ENCODE data around the gene LEP. TPM values are rescaled to one million over a fixed set of nuclear protein-coding genes. Genes with fewer than 3 reads are reported as not detected.

LEP gene
- total RNA-seq, 1 experiment from 2014 or later, result not detected

DNA sequence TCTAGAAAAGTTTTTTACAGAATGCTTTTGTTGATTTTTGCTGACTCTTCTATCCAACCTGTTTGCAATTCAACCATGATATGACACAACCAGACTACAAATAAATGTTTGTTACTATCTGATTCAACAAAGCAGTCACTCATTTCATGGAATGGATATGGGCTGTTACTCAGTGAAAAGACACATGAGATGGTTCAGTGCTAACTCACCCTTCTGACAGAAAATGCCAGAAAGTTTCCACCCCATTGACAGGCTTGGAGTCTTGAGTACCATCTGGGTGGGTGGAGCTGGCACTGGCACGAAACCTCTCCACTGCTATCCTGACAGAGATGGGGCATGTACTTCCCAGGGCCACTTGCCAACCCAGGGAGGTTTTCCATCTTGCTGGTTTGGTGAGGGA, 63.1 kb downstream of the LEP start:
- H3K4me3 ChIP-seq (ENCODE audit: low read depth in 2 of 2, low read length in 2 of 2), result no peak overlapping the region
- ATAC-seq (no peak), DNase-seq (ENCODE audit: low read depth, low spot score) (no peak)
- BruUV-seq (replicated peaks), result no TSS peak
- POLR2A ChIA-PET, result no interaction called here
- no peaks in the 10 kb centered on the region for H3K9me3 ChIP-seq (ENCODE audit: control insufficient read depth, insufficient read depth, low read depth, low read length)
- TF ChIP-seq, protein P1, sequence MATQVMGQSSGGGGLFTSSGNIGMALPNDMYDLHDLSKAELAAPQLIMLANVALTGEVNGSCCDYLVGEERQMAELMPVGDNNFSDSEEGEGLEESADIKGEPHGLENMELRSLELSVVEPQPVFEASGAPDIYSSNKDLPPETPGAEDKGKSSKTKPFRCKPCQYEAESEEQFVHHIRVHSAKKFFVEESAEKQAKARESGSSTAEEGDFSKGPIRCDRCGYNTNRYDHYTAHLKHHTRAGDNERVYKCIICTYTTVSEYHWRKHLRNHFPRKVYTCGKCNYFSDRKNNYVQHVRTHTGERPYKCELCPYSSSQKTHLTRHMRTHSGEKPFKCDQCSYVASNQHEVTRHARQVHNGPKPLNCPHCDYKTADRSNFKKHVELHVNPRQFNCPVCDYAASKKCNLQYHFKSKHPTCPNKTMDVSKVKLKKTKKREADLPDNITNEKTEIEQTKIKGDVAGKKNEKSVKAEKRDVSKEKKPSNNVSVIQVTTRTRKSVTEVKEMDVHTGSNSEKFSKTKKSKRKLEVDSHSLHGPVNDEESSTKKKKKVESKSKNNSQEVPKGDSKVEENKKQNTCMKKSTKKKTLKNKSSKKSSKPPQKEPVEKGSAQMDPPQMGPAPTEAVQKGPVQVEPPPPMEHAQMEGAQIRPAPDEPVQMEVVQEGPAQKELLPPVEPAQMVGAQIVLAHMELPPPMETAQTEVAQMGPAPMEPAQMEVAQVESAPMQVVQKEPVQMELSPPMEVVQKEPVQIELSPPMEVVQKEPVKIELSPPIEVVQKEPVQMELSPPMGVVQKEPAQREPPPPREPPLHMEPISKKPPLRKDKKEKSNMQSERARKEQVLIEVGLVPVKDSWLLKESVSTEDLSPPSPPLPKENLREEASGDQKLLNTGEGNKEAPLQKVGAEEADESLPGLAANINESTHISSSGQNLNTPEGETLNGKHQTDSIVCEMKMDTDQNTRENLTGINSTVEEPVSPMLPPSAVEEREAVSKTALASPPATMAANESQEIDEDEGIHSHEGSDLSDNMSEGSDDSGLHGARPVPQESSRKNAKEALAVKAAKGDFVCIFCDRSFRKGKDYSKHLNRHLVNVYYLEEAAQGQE (IDR thresholded peaks at IDR 0.05; ENCODE audit: insufficient read depth in 1 of 2, low read depth in 2 of 2, low read length in 1 of 2), result no peak
- no peaks in the 10 kb centered on the region for H3K36me3 ChIP-seq (ENCODE audit: control insufficient read depth, insufficient read depth, low read length)
- no peaks in the 10 kb centered on the region for H3K4me1 ChIP-seq (ENCODE audit: control insufficient read depth, insufficient read depth, low read length)
- intact Hi-C loops (cut with micrococcal nuclease; ENCODE audit: unreplicated experiment) (no loop called here), in situ Hi-C loops (cut with HindIII; ENCODE audit: low pct_unique_long_range_greater_than_20kb, low sequenced_read_pairs) (no loop called here)
- no peak overlapping the region for H3K27ac ChIP-seq (ENCODE audit: low read length)
- CTCF ChIA-PET, result no interaction called here
- H3K27me3 ChIP-seq (ENCODE audit: control insufficient read depth, insufficient read depth, low read length), result no peaks in the 10 kb centered on the region

DNA sequence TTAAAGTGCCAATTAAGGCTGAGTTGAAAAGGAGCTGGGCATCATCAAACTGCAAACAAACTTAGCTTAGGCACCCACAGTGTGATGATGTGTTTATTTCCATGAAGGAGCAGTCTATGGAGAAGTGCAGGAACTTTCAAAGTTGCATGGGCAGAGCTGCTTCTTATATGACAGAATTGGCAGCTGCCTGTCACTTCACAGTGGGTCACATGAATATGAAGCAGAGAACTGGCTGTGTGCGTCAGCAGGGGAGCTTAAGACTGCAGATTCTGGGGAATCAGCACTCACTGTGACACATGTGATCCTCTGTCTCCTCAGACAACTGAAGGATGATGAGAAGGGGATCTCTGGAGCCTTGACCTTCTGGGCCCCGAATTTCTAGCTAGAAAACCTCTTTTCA, 66.0 kb downstream of the LEP start:
- DNase-seq (ENCODE audit: low read depth, low spot score) (no peak), ATAC-seq (no peak)
- Histone ChIP-seq H3K4me3 (ENCODE audit: low read depth in 2 of 2, low read length in 2 of 2) (no peak overlapping the region), H3K27me3 (ENCODE audit: control insufficient read depth, insufficient read depth, low read length) (no peaks in the 10 kb centered on the region), H3K27ac (ENCODE audit: low read length) (no peak overlapping the region), H3K9me3 (ENCODE audit: control insufficient read depth, insufficient read depth, low read depth, low read length) (no peaks in the 10 kb centered on the region), H3K36me3 (ENCODE audit: control insufficient read depth, insufficient read depth, low read length) (peaks cover 8% of the 10 kb centered on the region; the same call in 1 of the 2 replicates), H3K4me1 (ENCODE audit: control insufficient read depth, insufficient read depth, low read length) (no peaks in the 10 kb centered on the region)
- ChIA-PET CTCF (no interaction called here), POLR2A (no interaction called here)
- intact Hi-C loops (cut with micrococcal nuclease; ENCODE audit: unreplicated experiment), result no loop called here
- TF ChIP-seq SIN3A (IDR thresholded peaks at IDR 0.05; ENCODE audit: borderline replicate concordance, insufficient read depth, low read depth, low read length) (no peak), TCF7L2 (IDR thresholded peaks at IDR 0.05; ENCODE audit: low read depth, low read length) (no peak), POLR2AphosphoS5 (IDR thresholded peaks at IDR 0.05; ENCODE audit: low read depth, low read length) (no peak)
- TF ChIP-seq, protein P2, sequence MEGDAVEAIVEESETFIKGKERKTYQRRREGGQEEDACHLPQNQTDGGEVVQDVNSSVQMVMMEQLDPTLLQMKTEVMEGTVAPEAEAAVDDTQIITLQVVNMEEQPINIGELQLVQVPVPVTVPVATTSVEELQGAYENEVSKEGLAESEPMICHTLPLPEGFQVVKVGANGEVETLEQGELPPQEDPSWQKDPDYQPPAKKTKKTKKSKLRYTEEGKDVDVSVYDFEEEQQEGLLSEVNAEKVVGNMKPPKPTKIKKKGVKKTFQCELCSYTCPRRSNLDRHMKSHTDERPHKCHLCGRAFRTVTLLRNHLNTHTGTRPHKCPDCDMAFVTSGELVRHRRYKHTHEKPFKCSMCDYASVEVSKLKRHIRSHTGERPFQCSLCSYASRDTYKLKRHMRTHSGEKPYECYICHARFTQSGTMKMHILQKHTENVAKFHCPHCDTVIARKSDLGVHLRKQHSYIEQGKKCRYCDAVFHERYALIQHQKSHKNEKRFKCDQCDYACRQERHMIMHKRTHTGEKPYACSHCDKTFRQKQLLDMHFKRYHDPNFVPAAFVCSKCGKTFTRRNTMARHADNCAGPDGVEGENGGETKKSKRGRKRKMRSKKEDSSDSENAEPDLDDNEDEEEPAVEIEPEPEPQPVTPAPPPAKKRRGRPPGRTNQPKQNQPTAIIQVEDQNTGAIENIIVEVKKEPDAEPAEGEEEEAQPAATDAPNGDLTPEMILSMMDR (IDR thresholded peaks at IDR 0.05), result no peak
- TF ChIP-seq, protein P1 (IDR thresholded peaks at IDR 0.05; ENCODE audit: insufficient read depth in 1 of 2, low read depth in 2 of 2, low read length in 1 of 2), result no peak
- BruUV-seq (replicated peaks), result no TSS peak
- in situ Hi-C loops (cut with HindIII; ENCODE audit: low pct_unique_long_range_greater_than_20kb, low sequenced_read_pairs), result no loop called here

Small RNA genes within 50 kb of the gene (microRNA-seq; reads per million reads assigned to microRNA genes)
- gene MIR129-1 (ENCODE audit: unreplicated experiment), result not detected

Other genes starting within 250 kb of the LEP start
- gene LRRC4, start 209.8 kb upstream of the LEP start, total RNA-seq (2021; ENCODE audit: unreplicated experiment), result not detected
- 54.1 TPM for gene RBM28, start 102.6 kb downstream of the LEP start, total RNA-seq (2021; ENCODE audit: unreplicated experiment)
- gene PRRT4, start 120.4 kb downstream of the LEP start, total RNA-seq (2021; ENCODE audit: unreplicated experiment), result 0.77 TPM
- 114 TPM for gene IMPDH1, start 168.7 kb downstream of the LEP start, total RNA-seq (2021; ENCODE audit: unreplicated experiment)
- gene HILPDA, start 214.6 kb downstream of the LEP start, total RNA-seq (2021; ENCODE audit: unreplicated experiment), result 70.8 TPM
- 43.6 TPM for gene METTL2B, start 235.5 kb downstream of the LEP start, total RNA-seq (2021; ENCODE audit: unreplicated experiment)

All from Panc1 (cell line).